Measurements from ENCODE around the gene LINC00237.
A peak's percentile ranks its signal among the peaks of the same experiment; 100 is the strongest.

Gene LINC00237

DNA sequence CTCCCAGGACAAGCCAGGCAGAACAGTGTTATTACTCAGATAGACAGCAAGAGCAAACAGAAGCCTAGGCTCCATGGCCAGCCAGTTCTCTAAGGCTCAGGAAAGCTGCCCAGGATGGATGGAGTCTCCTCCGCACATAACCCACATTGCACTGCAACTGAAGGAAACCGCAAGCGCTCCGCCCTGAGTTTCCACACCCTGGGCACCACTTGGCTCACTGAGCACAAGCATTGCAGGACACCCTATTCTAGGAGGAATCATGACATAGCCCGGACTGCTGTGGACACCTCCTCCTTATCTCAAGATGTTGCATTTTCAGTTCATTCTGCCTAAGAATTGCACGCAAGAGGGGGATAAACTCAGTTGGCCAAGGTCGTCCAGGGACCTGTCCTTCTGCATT, 42.9 kb downstream of the LINC00237 start:
- no peak overlapping the region for H3K27ac ChIP-seq
- no peak for TF ChIP-seq ZFX (IDR thresholded peaks at IDR 0.05)

DNA sequence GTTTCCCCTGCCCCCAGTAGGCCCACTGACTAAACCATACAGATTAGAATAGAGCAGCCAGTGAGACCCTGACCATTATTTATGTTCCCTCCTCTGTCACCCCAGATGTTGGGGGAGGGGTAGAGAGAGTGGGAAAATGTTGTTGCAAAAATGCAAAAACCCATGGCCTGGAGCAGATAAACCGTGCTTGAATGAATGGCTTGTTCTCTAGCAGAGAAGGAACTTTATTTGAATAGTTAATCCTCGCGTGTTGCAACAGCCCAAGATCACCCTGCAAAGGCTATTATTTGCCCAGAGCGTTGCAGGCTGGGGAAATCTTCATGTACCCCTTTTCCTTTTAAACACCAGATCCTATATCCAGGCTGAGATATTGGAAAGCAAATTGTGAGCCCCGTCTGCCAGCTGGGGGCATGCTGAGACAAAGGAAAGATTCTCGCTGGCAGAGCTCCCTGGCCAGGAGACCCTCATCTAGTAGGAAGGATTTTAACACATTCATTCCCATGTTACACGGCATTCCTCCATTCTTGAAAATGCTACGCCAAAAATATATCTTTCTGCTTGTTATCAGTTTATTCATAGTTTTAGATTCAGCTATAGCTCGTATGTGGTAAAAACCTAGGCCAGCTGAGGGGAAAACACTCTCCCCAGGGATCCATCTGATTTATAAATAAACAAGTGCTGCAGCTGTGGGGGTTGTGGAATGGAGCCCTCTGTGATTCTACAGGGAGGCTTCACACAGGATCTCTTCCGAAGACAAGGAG, 53.0 kb downstream of the LINC00237 start:
- no peak for TF ChIP-seq ZFX (IDR thresholded peaks at IDR 0.05)
- TF ChIP-seq, protein P1, sequence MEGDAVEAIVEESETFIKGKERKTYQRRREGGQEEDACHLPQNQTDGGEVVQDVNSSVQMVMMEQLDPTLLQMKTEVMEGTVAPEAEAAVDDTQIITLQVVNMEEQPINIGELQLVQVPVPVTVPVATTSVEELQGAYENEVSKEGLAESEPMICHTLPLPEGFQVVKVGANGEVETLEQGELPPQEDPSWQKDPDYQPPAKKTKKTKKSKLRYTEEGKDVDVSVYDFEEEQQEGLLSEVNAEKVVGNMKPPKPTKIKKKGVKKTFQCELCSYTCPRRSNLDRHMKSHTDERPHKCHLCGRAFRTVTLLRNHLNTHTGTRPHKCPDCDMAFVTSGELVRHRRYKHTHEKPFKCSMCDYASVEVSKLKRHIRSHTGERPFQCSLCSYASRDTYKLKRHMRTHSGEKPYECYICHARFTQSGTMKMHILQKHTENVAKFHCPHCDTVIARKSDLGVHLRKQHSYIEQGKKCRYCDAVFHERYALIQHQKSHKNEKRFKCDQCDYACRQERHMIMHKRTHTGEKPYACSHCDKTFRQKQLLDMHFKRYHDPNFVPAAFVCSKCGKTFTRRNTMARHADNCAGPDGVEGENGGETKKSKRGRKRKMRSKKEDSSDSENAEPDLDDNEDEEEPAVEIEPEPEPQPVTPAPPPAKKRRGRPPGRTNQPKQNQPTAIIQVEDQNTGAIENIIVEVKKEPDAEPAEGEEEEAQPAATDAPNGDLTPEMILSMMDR (conservative IDR thresholded peaks at IDR 0.05): no peak

DNA sequence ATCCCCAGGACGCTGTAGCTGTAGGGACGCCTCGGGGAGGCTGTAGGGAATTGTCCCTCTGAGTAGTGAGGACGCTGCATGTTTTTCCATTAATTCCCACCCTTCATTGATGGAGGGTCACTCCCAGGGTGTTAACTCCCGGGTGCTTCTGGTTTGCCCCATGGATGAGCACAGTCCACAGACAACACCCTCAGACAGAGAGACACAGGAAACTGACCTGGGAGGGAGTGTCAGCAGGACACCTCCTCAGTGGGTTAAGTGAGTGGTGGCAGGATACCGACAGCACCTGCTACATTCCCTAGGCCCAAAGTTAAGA, 53.5 kb downstream of the LINC00237 start:
- no peak overlapping the region for H3K27ac ChIP-seq
- TF ChIP-seq, protein P1 (conservative IDR thresholded peaks at IDR 0.05): no peak
- no peak for TF ChIP-seq ZFX (IDR thresholded peaks at IDR 0.05)

More for the DNA sequence above, 53.0 kb downstream of the LINC00237 start:
- no peak overlapping the region for H3K27ac ChIP-seq

DNA sequence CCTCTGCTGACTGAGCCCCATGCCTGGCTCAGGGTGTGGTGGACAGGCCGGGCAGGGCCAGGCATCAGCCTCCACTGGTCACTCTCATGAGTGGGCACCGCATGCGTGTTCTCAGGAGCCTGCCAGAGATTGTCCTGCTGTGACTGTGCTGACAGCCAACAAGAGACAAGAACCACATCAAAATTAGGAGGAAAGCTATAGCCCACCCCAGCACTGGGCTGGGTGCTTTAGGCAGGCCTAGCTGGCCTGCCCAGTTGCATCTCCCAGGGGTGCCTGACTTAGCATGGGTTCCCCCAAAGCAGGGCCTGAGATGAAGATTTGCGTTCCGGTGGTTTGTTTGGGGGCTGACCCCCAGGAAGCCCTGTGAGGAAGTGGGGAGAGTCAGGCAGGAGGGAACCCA, 53.9 kb downstream of the LINC00237 start:
- TF ChIP-seq ZFX (IDR thresholded peaks at IDR 0.05): no peak
- TF ChIP-seq, protein P1 (conservative IDR thresholded peaks at IDR 0.05): no peak
- no peak overlapping the region for H3K27ac ChIP-seq

DNA sequence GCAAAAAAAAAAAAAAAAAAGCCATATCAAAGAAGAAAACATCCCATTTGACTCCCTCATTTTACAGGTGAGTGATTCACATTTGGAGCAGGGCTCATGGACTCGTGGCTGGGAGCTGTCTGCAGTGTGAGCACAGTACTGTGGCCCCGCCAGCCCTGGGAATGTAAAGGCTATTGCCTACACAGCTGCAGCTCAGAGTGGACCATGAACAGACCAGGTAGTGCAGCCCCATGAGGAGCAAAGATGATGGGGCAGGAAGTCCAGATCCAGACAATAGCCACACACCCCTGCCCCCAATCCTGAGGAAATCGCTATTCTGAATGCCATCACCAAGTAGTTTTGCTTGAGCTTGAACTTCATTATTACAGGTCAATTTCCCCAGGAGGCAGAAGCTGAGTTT, 55.4 kb downstream of the LINC00237 start:
- H3K27ac ChIP-seq: no peak overlapping the region

DNA sequence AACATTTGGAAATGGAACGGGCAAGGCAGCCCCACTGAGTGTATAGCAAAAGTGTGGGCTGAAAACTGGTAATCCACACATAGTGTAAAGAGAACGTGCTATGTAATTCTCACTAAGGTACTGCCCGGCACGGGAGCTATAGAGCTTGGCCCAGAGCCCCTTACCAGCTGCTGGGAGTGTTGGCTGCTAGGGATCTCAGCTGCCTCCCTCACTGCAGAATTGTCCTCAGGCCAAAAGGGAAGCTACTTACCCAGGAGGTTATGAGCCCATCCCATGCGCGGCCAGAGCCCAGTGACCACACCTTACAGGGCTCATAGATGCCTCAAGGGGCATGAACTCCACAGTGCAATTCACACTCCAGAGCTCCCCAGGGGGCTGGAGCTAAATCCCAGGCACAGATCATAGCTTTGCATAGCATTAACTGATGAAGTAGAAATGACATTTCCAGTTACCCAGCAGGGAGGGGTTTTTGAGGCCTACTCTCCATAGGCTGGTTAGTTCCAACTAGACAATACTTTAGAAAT, 56.8 kb downstream of the LINC00237 start:
- H3K27ac ChIP-seq: no peak overlapping the region
- no peak for TF ChIP-seq ZFX (IDR thresholded peaks at IDR 0.05)
- TF ChIP-seq, protein P1 (conservative IDR thresholded peaks at IDR 0.05): no peak

More for the DNA sequence above, 55.4 kb downstream of the LINC00237 start:
- TF ChIP-seq, protein P1 (conservative IDR thresholded peaks at IDR 0.05): no peak
- no peak for TF ChIP-seq ZFX (IDR thresholded peaks at IDR 0.05)

DNA sequence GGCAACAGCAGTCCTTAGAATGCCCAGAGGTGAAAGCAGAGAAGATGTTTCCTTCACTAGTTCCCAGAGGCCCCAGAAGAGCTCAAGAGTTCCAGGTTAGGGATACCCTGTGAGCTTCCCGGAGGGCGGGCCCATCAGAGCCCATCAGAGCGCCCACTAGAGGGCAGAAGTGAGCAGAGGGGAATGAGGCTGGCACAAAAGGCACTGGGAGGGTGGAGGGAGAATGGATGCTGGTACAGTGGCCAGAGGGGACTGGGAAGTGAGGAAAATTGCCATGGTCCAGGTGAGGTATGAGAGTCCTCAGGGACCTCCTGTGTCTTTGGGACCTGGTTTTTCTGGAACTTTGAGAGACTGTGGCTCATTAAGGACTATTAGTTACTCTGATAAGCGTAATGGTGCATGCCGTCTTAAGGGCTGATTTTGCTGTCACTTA, 57.3 kb downstream of the LINC00237 start:
- no peak overlapping the region for H3K27ac ChIP-seq
- no peak for TF ChIP-seq ZFX (IDR thresholded peaks at IDR 0.05)
- TF ChIP-seq, protein P1 (conservative IDR thresholded peaks at IDR 0.05): peak; percentile 89

DNA sequence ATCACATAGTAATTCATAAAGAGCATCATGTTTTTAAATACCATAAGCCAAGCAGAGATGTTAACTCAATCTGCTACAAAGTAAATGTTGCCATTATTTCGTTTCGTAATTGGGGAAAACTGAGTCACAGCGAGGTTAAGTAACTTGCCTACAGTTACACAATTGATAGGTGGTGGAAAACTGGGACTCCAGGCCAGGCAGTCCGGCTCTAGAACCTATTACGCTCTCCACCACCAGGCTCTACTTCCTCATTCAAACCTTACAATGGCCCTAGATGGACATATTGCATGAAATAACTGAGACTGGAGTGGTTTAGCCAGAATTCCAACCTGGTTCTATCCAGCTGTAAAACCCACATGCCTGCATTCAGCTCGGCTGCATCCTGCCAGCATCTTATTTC, 58.2 kb downstream of the LINC00237 start:
- H3K27ac ChIP-seq: no peak overlapping the region
- TF ChIP-seq, protein P1 (conservative IDR thresholded peaks at IDR 0.05): no peak

All from C4-2B (cell line).